Mesenteric fat pad (tissue), 1 donor: ENCODE results near the gene ZP2. TPM values are rescaled to one million over a fixed set of nuclear protein-coding genes. Genes with fewer than 3 reads are reported as not detected.
"Not testable (repeated sequence)": the region's sequence is repeated elsewhere in the genome, so short reads cannot be mapped to it uniquely, and the experiment has no call there.

ENCODE experiments used
- DNase-seq: peaks from one replicate; pipeline ENCODE4 v3.0.0-alpha.2; 2020; ENCODE audit warnings: low spot score
- total RNA-seq: library from RNA; stranded (reverse); fragmentation: NEBNext Ultra II Directional; extraction: Animal tissue kit (Norgen Biotek cat#: 25700); gene quantifications from one replicate; pipeline ENCODE4 v1.2.1, GENCODE V29; 2021
- donor health status: DM: yes; HTN: yes; CAD: no.

ZP2 gene
- total RNA-seq, 1 donor from 2014 or later = not detected

DNA sequence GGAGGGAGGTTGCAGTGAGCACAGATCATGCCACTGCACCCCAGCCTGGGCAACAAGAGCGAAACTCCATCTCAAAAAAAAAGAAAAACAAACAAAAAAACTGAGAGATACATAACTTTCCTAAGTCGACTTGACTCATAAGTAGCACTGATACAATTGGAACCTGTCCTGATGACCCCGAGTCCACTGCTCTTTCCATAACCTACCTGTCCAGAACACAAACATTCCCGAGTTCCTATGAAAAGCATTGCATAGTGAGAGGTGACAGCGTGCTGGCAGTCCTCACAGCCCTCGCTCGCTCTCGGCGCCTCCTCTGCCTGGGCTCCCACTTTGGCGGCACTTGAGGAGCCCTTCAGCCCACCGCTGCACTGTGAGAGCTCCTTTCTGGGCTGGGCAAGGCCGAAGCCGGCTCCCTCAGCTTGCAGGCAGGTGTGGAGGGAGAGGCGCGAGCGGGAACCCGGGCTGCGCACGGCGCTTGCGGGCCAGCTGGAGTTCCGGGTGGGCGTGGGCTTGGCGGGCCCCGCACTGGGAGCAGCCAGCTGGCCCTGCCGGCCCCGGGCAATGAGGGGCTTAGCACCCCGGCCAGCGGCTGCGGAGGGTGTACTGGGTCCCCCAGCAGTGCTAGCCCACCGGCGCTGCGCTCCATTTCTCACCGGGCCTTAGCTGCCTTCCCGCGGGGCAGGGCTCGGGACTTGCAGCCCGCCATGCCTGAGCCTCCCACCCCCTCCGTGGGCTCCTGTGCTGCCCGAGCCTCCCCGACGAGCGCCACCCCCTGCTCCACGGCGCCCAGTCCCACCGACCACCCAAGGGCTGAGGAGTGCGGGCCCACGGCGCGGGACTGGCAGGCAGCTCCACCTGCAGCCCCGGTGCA lies 59.0 kb downstream of the ZP2 start:
- DNase-seq = not testable (repeated sequence)

DNA sequence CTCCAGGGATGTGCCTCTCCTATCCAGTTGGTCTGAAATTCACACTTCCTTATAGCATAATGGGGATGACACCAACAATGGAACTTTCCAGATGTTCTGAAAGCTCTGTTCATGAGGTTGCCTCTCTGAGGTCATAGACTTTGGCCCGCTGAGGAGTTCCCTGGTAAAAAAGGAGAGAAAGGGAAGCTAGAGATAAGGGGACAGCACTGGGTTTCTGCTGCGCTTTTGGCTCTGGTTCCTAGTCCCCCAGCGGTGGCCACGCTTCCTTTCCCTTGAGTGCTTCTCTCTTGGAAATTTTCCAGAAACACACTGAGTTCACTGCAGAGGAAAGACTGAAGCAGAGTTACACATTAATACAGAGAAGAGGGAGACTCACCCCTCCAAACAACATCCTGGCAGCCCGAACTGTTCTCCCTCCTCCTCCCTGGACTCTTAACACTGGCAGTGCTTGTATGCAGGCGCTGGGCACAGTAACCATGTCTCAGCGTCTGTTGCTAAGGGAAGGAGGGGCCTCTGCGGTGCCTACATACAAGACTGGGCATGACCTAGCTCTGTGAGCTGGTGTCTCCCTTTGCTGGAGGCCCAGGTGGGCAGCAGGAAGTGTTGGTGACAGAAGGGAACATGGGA lies 60.9 kb downstream of the ZP2 start, which contains the start of gene DNAH3:
Gene DNAH3, minus strand, starts transcription at position 472 of the 627 bp plus-strand sequence. CDS start 527 bp downstream, outside the sequence.
- no peak for DNase-seq

Other genes with a start within 250 kb of the ZP2 start
- 0.10 TPM for gene DNAH3, start 60.7 kb downstream of the ZP2 start, total RNA-seq
- 26.4 TPM for gene LDAF1, start 52.9 kb downstream of the ZP2 start, total RNA-seq
- 0.06 TPM for gene ANKS4B, start 22.1 kb upstream of the ZP2 start, total RNA-seq
- gene CRYM, start 66.7 kb upstream of the ZP2 start, total RNA-seq = not detected